Breast epithelium (tissue), 4 donors: Measurements from ENCODE around the gene LAGE3. TPM values are rescaled to one million over a fixed set of nuclear protein-coding genes. Genes with fewer than 3 reads are reported as not detected.

Experiments used
- DNase-seq, 2 donors: peaks; one replicate each; pipeline ENCODE4 v3.0.0-alpha.2; 2019; ENCODE audit warnings: low spot score in 2 of 2
- H3K27ac ChIP-seq, 2 donors: fragments of 200-600 bp; sonication (generic) in 1 of 2; one replicate each; pipeline ENCODE4 v1.5.1; 2016 to 2019; ENCODE audit warnings: mild to moderate bottlenecking in 1 of 2
- H3K27me3 ChIP-seq, 2 donors: fragments of 200-600 bp; sonication (generic) in 1 of 2; one replicate each; pipeline versions ENCODE4 v1.5.1 to v1.6.0; 2017 to 2019; ENCODE audit warnings: control low read depth in 1 of 2, mild to moderate bottlenecking in 1 of 2
- H3K36me3 ChIP-seq: fragments of 200-600 bp; one replicate; pipeline ENCODE4 v1.5.1; 2019
- H3K4me1 ChIP-seq, 2 donors: fragments of 200-600 bp; sonication (generic); one replicate each; pipeline ENCODE4 v1.5.1; 2016 to 2019; ENCODE audit warnings: control low read depth in 1 of 2
- H3K4me3 ChIP-seq, 3 donors: fragments of 200-600 bp; sonication (generic); 1 replicate in 2 of 3; 2 replicates in 1 of 3; pipeline ENCODE4 v1.5.1; 2016 to 2019; ENCODE audit warnings: mild to moderate bottlenecking in 3 of 3, moderate library complexity in 2 of 3
- H3K9me3 ChIP-seq, 2 donors: fragments of 200-600 bp; sonication (generic) in 1 of 2; one replicate each; pipeline ENCODE4 v1.5.1; 2016 to 2019; ENCODE audit warnings: control low read depth in 1 of 2
- CTCF ChIP-seq, 3 donors: fragments of 450-650 bp; IDR thresholded peaks; one replicate each; pipeline ENCODE4 v1.5.1; 2016 to 2017; ENCODE audit warnings: antibody characterized with exemption in 3 of 3, mild to moderate bottlenecking in 3 of 3, moderate library complexity in 3 of 3
- POLR2A ChIP-seq: fragments of 450-650 bp; IDR thresholded peaks from one replicate; pipeline ENCODE4 v1.6.1; 2016; ENCODE audit warnings: antibody characterized with exemption, mild to moderate bottlenecking, moderate library complexity
- POLR2AphosphoS5 ChIP-seq, 3 donors: sonication (generic); formaldehyde crosslinking; IDR thresholded peaks; one replicate each; pipeline ENCODE4 v1.6.1; 2017; ENCODE audit warnings: antibody characterized with exemption in 3 of 3
- intact Hi-C: fragments of 100-400 bp; cut with DNase I; formaldehyde crosslinking; loops from one replicate; pipeline ENCODE4 v1.15.1; 2023; ENCODE audit warnings: low total_unique reads
- total RNA-seq, 3 donors: library from RNA; depleted of rRNA; stranded (reverse); fragments of >200 nt; gene quantifications; one replicate each; pipeline ENCODE4 v1.1.0, GENCODE V29; 2016

LAGE3 gene
- total RNA-seq, 3 donors from 2014 or later: 21.1 to 38.0 (median 28.8) TPM

- H3K36me3 ChIP-seq: no peaks in the 10 kb centered on the region
- no peak for DNase-seq
- no peaks in the 10 kb centered on the region for H3K4me1 ChIP-seq
- H3K27me3 ChIP-seq: peaks cover 0 to 38% of the 10 kb centered on the region in 2 donors
- no peak for TF ChIP-seq POLR2AphosphoS5 (IDR thresholded peaks at IDR 0.05)
- no peak for TF ChIP-seq CTCF (IDR thresholded peaks at IDR 0.05)
- TF ChIP-seq POLR2A: no peak
- no peaks in the 10 kb centered on the region for H3K9me3 ChIP-seq
- no peak overlapping the region for H3K4me3 ChIP-seq
- intact Hi-C loops: no loop called here
- no peak overlapping the region for H3K27ac ChIP-seq
These were observed 44.5 kb downstream of the LAGE3 start for GRCh38 chrX:154434394-154435168.

GRCh38 chrX:154433605-154434004, 45.5 kb downstream of the LAGE3 start:
- DNase-seq: no peak
- Histone ChIP-seq H3K9me3 (no peaks in the 10 kb centered on the region), H3K4me1 (no peaks in the 10 kb centered on the region), H3K27ac (no peak overlapping the region), H3K36me3 (no peaks in the 10 kb centered on the region), H3K4me3 (no peak overlapping the region), H3K27me3 (peaks cover 0 to 38% of the 10 kb centered on the region in 2 donors)
- intact Hi-C loops: no loop called here
- TF ChIP-seq POLR2AphosphoS5 (IDR thresholded peaks at IDR 0.05) (no peak), POLR2A (no peak), CTCF (IDR thresholded peaks at IDR 0.05) (no peak)

GRCh38 chrX:154432210-154432609, 46.9 kb downstream of the LAGE3 start:
- H3K27ac ChIP-seq: peak overlapping the region in 1 of 2 donors; percentile 58
- H3K36me3 ChIP-seq: no peaks in the 10 kb centered on the region
- TF ChIP-seq CTCF (IDR thresholded peaks at IDR 0.05): no peak
- TF ChIP-seq POLR2AphosphoS5 (IDR thresholded peaks at IDR 0.05): no peak
- TF ChIP-seq POLR2A: no peak
- peaks cover 0 to 36% of the 10 kb centered on the region in 2 donors for H3K27me3 ChIP-seq
- no peak overlapping the region for H3K4me3 ChIP-seq
- no peaks in the 10 kb centered on the region for H3K9me3 ChIP-seq
- no peaks in the 10 kb centered on the region for H3K4me1 ChIP-seq
- intact Hi-C loops: no loop called here
- DNase-seq: no peak

GRCh38 chrX:154431341-154431740, 47.7 kb downstream of the LAGE3 start:
- no peaks in the 10 kb centered on the region for H3K36me3 ChIP-seq
- H3K27ac ChIP-seq: peak overlapping the region; percentile 30 to 58
- no peak for TF ChIP-seq CTCF (IDR thresholded peaks at IDR 0.05)
- no peak for TF ChIP-seq POLR2A
- no peak for TF ChIP-seq POLR2AphosphoS5 (IDR thresholded peaks at IDR 0.05)
- H3K4me3 ChIP-seq: no peak overlapping the region
- H3K4me1 ChIP-seq: no peaks in the 10 kb centered on the region
- no peak for DNase-seq
- intact Hi-C loops: no loop called here
- H3K9me3 ChIP-seq: no peaks in the 10 kb centered on the region
- peaks cover 0 to 36% of the 10 kb centered on the region in 2 donors for H3K27me3 ChIP-seq

- Histone ChIP-seq H3K36me3 (no peaks in the 10 kb centered on the region), H3K9me3 (no peaks in the 10 kb centered on the region), H3K27me3 (peaks cover 0 to 36% of the 10 kb centered on the region in 2 donors), H3K27ac (peak overlapping the region; percentile 30 to 58), H3K4me1 (no peaks in the 10 kb centered on the region), H3K4me3 (peak overlapping the region in 1 of 3 donors; percentile 11)
- TF ChIP-seq POLR2AphosphoS5 (IDR thresholded peaks at IDR 0.05): no peak
- no peak for TF ChIP-seq CTCF (IDR thresholded peaks at IDR 0.05)
- TF ChIP-seq POLR2A: no peak
- intact Hi-C loops: no loop called here
- DNase-seq: no peak
These were observed 48.2 kb downstream of the LAGE3 start for GRCh38 chrX:154430916-154431315.
